Measurements from ENCODE around the gene CILP.

The CILP gene

DNA sequence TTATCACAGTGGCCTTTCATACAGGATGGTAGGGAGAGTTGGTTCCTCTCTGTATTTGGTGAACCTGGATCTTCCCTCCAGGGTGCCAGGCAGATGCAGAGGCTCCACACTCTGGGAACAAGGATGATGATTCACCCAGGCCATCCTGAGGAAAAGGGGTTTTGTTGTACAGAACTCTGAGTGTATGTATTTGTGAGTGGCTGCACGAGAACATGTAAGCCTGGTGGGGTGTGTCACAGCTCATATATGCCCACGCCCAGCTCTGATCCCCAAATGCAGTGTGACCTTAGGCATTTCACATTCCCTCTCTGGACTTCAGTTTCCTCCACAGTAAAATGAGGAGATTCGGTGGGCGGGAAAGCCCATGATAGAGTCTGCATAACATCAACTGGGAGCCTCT lies 11.6 kb upstream of the CILP start:
- TF ChIP-seq REST (IDR thresholded peaks at IDR 0.05; ENCODE audit: insufficient read depth in 1 of 2, low read depth in 2 of 2, low read length in 2 of 2) (no peak), SIN3A (IDR thresholded peaks at IDR 0.05; ENCODE audit: borderline replicate concordance, insufficient read depth, low read length) (no peak), POLR2AphosphoS5 (IDR thresholded peaks at IDR 0.05; ENCODE audit: low read depth, low read length) (no peak), FOXP2 (optimal IDR thresholded peaks at IDR 0.05; ENCODE audit: borderline replicate concordance, extremely low read depth, extremely low read length, insufficient read depth) (no peak), TAF1 (IDR thresholded peaks at IDR 0.05; ENCODE audit: borderline replicate concordance, insufficient read depth, low read length) (no peak)

GRCh38 chr15:65221697-65222096 lies 10.4 kb upstream of the CILP start:
- TF ChIP-seq POLR2AphosphoS5 (IDR thresholded peaks at IDR 0.05; ENCODE audit: low read depth, low read length) (no peak), TAF1 (IDR thresholded peaks at IDR 0.05; ENCODE audit: borderline replicate concordance, insufficient read depth, low read length) (no peak), FOXP2 (optimal IDR thresholded peaks at IDR 0.05; ENCODE audit: borderline replicate concordance, extremely low read depth, extremely low read length, insufficient read depth) (no peak), REST (IDR thresholded peaks at IDR 0.05; ENCODE audit: insufficient read depth in 1 of 2, low read depth in 2 of 2, low read length in 2 of 2) (no peak), SIN3A (IDR thresholded peaks at IDR 0.05; ENCODE audit: borderline replicate concordance, insufficient read depth, low read length) (no peak)

DNA sequence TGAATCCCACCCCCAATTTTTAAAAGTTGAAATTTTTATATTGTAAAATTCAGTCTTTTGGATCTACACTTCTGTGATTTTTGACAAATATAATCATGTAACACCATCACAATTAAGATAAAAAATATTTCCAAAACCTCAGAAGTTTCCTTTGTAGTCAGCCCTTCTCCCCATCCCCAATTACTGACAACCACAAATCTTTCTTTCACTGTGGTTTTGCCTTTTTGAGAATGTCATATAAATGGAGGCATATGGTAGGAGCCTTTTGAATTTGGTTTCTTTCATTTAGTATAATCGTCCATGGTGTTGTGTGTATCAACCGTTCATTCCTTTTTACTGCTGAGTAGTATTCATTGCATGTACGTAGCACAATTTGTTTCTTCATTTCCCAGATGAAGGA lies 7.9 kb upstream of the CILP start:
- TF ChIP-seq POLR2AphosphoS5 (IDR thresholded peaks at IDR 0.05; ENCODE audit: low read depth, low read length) (no peak), SIN3A (IDR thresholded peaks at IDR 0.05; ENCODE audit: borderline replicate concordance, insufficient read depth, low read length) (no peak), REST (IDR thresholded peaks at IDR 0.05; ENCODE audit: insufficient read depth in 1 of 2, low read depth in 2 of 2, low read length in 2 of 2) (no peak), TAF1 (IDR thresholded peaks at IDR 0.05; ENCODE audit: borderline replicate concordance, insufficient read depth, low read length) (no peak), FOXP2 (optimal IDR thresholded peaks at IDR 0.05; ENCODE audit: borderline replicate concordance, extremely low read depth, extremely low read length, insufficient read depth) (no peak)

DNA sequence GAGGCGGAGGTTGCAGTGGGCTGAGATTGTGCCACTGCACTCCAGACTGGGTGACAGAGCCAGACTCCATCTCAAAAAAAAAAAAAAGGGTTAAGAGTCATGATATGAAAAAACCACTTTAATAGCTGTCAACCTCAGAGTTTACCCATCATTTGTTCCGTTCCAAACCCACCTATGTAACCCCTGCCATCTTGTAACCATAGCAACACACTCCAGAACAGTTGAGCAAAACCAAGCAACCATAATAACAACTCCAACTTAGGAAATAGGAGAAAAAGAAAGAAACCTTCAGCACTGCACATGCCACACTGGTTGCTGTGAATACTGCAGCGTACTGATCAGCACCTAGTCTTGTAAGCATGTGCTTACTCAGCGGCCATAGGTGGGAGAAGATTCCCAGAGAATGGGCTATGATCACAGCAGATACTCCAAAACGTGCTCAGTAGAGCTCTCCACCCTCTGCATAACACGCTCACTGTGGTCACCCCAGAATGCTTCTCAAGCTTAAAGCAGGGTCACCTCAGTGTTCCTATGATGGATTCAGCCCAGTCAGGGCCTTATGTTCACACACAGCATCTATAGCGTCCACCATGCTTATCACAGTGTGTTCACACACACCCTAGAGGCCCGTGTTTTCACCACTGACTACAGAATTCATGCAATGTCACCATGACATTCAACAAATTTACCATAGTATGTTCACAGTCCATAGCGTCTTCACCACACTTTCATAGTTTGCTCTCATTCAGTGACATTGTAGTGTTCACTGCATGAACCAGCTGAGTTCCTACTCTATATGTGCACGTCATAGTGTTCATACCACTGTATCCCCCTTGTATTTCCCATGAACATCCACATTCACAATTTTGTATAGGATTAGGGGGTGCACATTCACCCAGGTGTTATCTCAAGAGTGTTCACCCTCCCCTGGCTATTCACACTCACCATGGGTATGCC lies 6.5 kb upstream of the CILP start:
- no peak for TF ChIP-seq REST (IDR thresholded peaks at IDR 0.05; ENCODE audit: insufficient read depth in 1 of 2, low read depth in 2 of 2, low read length in 2 of 2)
- TF ChIP-seq TAF1 (IDR thresholded peaks at IDR 0.05; ENCODE audit: borderline replicate concordance, insufficient read depth, low read length): no peak
- no peak for TF ChIP-seq POLR2AphosphoS5 (IDR thresholded peaks at IDR 0.05; ENCODE audit: low read depth, low read length)
- no peak for TF ChIP-seq SIN3A (IDR thresholded peaks at IDR 0.05; ENCODE audit: borderline replicate concordance, insufficient read depth, low read length)
- no peak for TF ChIP-seq FOXP2 (optimal IDR thresholded peaks at IDR 0.05; ENCODE audit: borderline replicate concordance, extremely low read depth, extremely low read length, insufficient read depth)
